K562 (cell line): Measurements from ENCODE around the gene RBMS1. TPM values are rescaled to one million over a fixed set of nuclear protein-coding genes. Genes with fewer than 3 reads are reported as not detected.

Source experiments
- ATAC-seq: fragments of 200-7000 bp; cut with Tn5 transposase; 3 replicates; pipeline ENCODE4 v1.9.1; 2020; ENCODE audit warnings: moderate library complexity
- BruUV-seq: library from RNA; stranded (reverse); fragments of 400-500 nt; replicated peaks from 2 replicates; lab custom pipeline; 2021; lab: Mats Ljungman, UMichigan
- CTCF ChIA-PET: fragments of 300-600 bp; formaldehyde crosslinking; extraction: SDS; loops from one replicate; lab custom pipeline; 2021; ENCODE audit warnings: low intra/inter-chr PET ratio; lab: Yijun Ruan, JAX
- POLR2A ChIA-PET: fragments of 300-600, 350-650 bp; sonication (Branson Sonifier 250); formaldehyde crosslinking; extraction: SDS; loops from one replicate; lab custom pipeline; 2021; ENCODE audit warnings: antibody characterized with exemption, inconsistent platforms; lab: Yijun Ruan, JAX
- DNase-seq, 4 experiments: peaks; one replicate each; pipeline versions ENCODE4 v3.0.0 to v3.0.0-alpha.2; 2011 to 2018; ENCODE audit warnings: low spot score in 3 of 4, mixed read lengths in 3 of 4; ENCODE audit errors: extremely low read depth in 1 of 4
- FAIRE-seq: peaks from 2 replicates; lab custom pipeline; 2011; peaks lifted over from hg19 to GRCh38; lab: Jason Lieb, UNC
- H2AFZ ChIP-seq: 2 replicates; pipeline ENCODE4 v1.6.0; 2011; ENCODE audit warnings: low read depth, low read length, control low read depth, inconsistent platforms
- H3K27ac ChIP-seq: fragments of 200-600 bp; 3 replicates; pipeline ENCODE4 v1.8.0; 2011; ENCODE audit warnings: low read depth, mild to moderate bottlenecking, control low read depth, inconsistent platforms, low read length, moderate library complexity, mixed read lengths; ENCODE audit errors: extremely low read depth
- H3K27me3 ChIP-seq, 2 experiments: fragments of 300-600 bp in 1 of 2; 2 replicates in 1 of 2; 3 replicates in 1 of 2; pipeline versions ENCODE4 v1.6.0 to v1.8.0; 2011; ENCODE audit warnings: inconsistent platforms in 2 of 2, low read length in 2 of 2, mild to moderate bottlenecking in 1 of 2, mixed read lengths in 1 of 2, moderate library complexity in 1 of 2; ENCODE audit not compliant: control insufficient read depth in 2 of 2, insufficient read depth in 2 of 2
- H3K36me3 ChIP-seq: fragments of 300-600 bp; 3 replicates; pipeline ENCODE4 v1.8.0; 2011; ENCODE audit warnings: mild to moderate bottlenecking, low read length, inconsistent platforms; ENCODE audit not compliant: control insufficient read depth, insufficient read depth
- H3K4me1 ChIP-seq, 2 experiments: fragments of 200-600 bp in 1 of 2; replicated peaks in 1 of 2; 2 replicates in 1 of 2; 3 replicates in 1 of 2; pipeline versions ENCODE4 v1.5.1 to v1.8.0; 2011; ENCODE audit warnings: inconsistent platforms in 2 of 2, low read length in 2 of 2, mild to moderate bottlenecking in 1 of 2, mixed read lengths in 1 of 2, moderate library complexity in 1 of 2; ENCODE audit not compliant: control insufficient read depth in 2 of 2, insufficient read depth in 2 of 2
- H3K4me2 ChIP-seq: 2 replicates; pipeline ENCODE4 v1.6.1; 2011; ENCODE audit warnings: low read length, control low read depth, inconsistent platforms, mixed read lengths; ENCODE audit not compliant: insufficient read depth
- H3K4me3 ChIP-seq: fragments of 200-600 bp; sonication (generic), shearing (Covaris generic); 2 replicates; pipeline ENCODE4 v1.5.1; 2016; ENCODE audit warnings: control low read depth, inconsistent platforms
- H3K79me2 ChIP-seq: fragments of 200-600 bp; 3 replicates; pipeline ENCODE4 v1.8.0; 2011; ENCODE audit warnings: low read length, inconsistent platforms; ENCODE audit not compliant: control insufficient read depth, insufficient read depth
- H3K9ac ChIP-seq, 2 experiments: 2 replicates each; pipeline versions ENCODE4 v1.6.0 to v1.6.1; 2011; ENCODE audit warnings: low read depth in 2 of 2, low read length in 2 of 2, control low read depth in 1 of 2, inconsistent platforms in 1 of 2, mild to moderate bottlenecking in 1 of 2, mixed read lengths in 1 of 2; ENCODE audit not compliant: insufficient read depth in 1 of 2
- H3K9me1 ChIP-seq: one replicate; pipeline ENCODE4 v1.6.0; 2011; ENCODE audit warnings: inconsistent platforms, mild to moderate bottlenecking, low read length, moderate library complexity; ENCODE audit not compliant: control insufficient read depth, insufficient read depth
- H3K9me3 ChIP-seq: replicated peaks from 2 replicates; pipeline ENCODE4 v1.5.1; 2011; ENCODE audit warnings: low read depth, low read length, inconsistent platforms; ENCODE audit not compliant: control insufficient read depth, insufficient read depth
- H4K20me1 ChIP-seq: replicated peaks from 2 replicates; pipeline ENCODE4 v1.6.1; 2011; ENCODE audit warnings: low read length, inconsistent platforms, mixed read lengths; ENCODE audit not compliant: control insufficient read depth, insufficient read depth
- ARID2 ChIP-seq: fragments of 450-650 bp; IDR thresholded peaks from 2 replicates; pipeline ENCODE4 v1.6.1; 2017; ENCODE audit warnings: antibody characterized with exemption, mild to moderate bottlenecking
- CSDE1 ChIP-seq, 2 experiments: fragments of 450-650 bp; IDR thresholded peaks; 2 replicates each; pipeline ENCODE4 v1.6.1; 2016; ENCODE audit warnings: mild to moderate bottlenecking in 1 of 2
- E4F1 ChIP-seq: fragments of 250-450 bp; sonication (Bioruptor Pico); IDR thresholded peaks from 2 replicates; pipeline ENCODE4 v1.5.0; 2021; ENCODE audit warnings: mild to moderate bottlenecking, borderline replicate concordance
- EZH2 ChIP-seq: IDR thresholded peaks from 2 replicates; pipeline ENCODE4 v1.6.1; 2012; ENCODE audit warnings: low read depth, mild to moderate bottlenecking, inconsistent platforms, low read length, borderline replicate concordance
- PYGO2 ChIP-seq: fragments of 450-650 bp; IDR thresholded peaks from 2 replicates; pipeline ENCODE4 v1.6.1; 2016; ENCODE audit warnings: mild to moderate bottlenecking, missing genetic modification characterization, moderate library complexity, missing compliant biosample characterization
- RBBP5 ChIP-seq: fragments of 200-600 bp; sonication (generic); IDR thresholded peaks from 2 replicates; pipeline ENCODE4 v1.6.1; 2012; ENCODE audit warnings: borderline replicate concordance, mild to moderate bottlenecking, low read length, control low read depth, inconsistent platforms; ENCODE audit not compliant: insufficient read depth, poor library complexity, severe bottlenecking
- SAFB ChIP-seq: fragments of 200-400 bp; formaldehyde crosslinking; IDR thresholded peaks from 2 replicates; pipeline ENCODE4 v1.6.1; 2017; ENCODE audit warnings: low read depth, low read length, borderline replicate concordance
- SMC3 ChIP-seq: conservative IDR thresholded peaks from 2 replicates; pipeline ENCODE4 v1.6.1; 2011; ENCODE audit warnings: low read depth, low read length, improper control_type of control experiment; ENCODE audit not compliant: insufficient read depth
- TAF15 ChIP-seq: fragments of 200-400 bp; formaldehyde crosslinking; IDR thresholded peaks from 2 replicates; pipeline ENCODE4 v1.6.1; 2017; ENCODE audit warnings: mild to moderate bottlenecking, low read depth, low read length, moderate library complexity
- ZBED1 ChIP-seq: IDR thresholded peaks from 2 replicates; pipeline ENCODE4 v1.6.1; 2014
- WGBS: fragments of 100-300 bp; shearing (Covaris generic); methylation state at CpG from one replicate; pipeline ENCODE4 v1.1.6; 2016; ENCODE audit warnings: low coverage, mixed read lengths; ENCODE audit not compliant: insufficient coverage; ENCODE audit errors: missing lambda C conversion rate; 5-methylcytosine and 5-hydroxymethylcytosine counted together
- in situ Hi-C: fragments of 300-500 bp; cut with MboI; formaldehyde crosslinking; loops from 4 replicates; pipeline ENCODE4 v1.15.0; 2018; ENCODE audit warnings: inconsistent platforms, mixed read lengths
- intact Hi-C: fragments of 100-400 bp; cut with micrococcal nuclease; formaldehyde crosslinking; loops from 2 replicates; pipeline ENCODE4 v1.14.2; 2022
- polyA plus RNA-seq, 8 experiments: library from polyadenylated mRNA; depleted of rRNA in 4 of 8; stranded (reverse) in 5 of 8; unstranded in 3 of 8; fragments of >200 nt; fragmentation: Nextera tagmentation in 2 of 8; fragmentation: Illumina TruSeq in 1 of 8; extraction: Ambion mirVana in 2 of 8; extraction: Trizol in 1 of 8; gene quantifications; 2 replicates each; pipeline versions ENCODE4 v1.2.1 to v1.2.3, GENCODE V29; 2011 to 2014; ENCODE audit warnings: inconsistent platforms in 1 of 8, missing spikeins in 1 of 8
- total RNA-seq, 7 experiments: library from RNA; depleted of rRNA in 6 of 7; stranded (reverse); fragments of >200 nt in 6 of 7; fragmentation: Illumina TruSeq in 2 of 7; extraction: Trizol in 2 of 7; gene quantifications; 2 replicates each; pipeline versions ENCODE4 v1.2.1 to v1.2.3, GENCODE V29; 2011 to 2021; ENCODE audit warnings: low replicate concordance in 1 of 7

RBMS1 gene
- total and polyA plus RNA-seq, 9 of the 15 experiments (the other 6 are each of a cell fraction or from before 2014, with no cell fraction given): 0.04 to 0.31 (median 0.09) TPM; not detected in 6

- Histone ChIP-seq H3K27me3 (no peaks in the 10 kb centered on the region), H3K9ac (no peak overlapping the region), H2AFZ (no peak overlapping the region), H3K79me2 (no peaks in the 10 kb centered on the region), H3K27ac (no peak overlapping the region), H3K9me1 (no peaks in the 10 kb centered on the region), H4K20me1 (no peaks in the 10 kb centered on the region), H3K4me2 (no peak overlapping the region), H3K36me3 (no peaks in the 10 kb centered on the region), H3K4me1 (no peaks in the 10 kb centered on the region), H3K9me3 (no peaks in the 10 kb centered on the region), H3K4me3 (no peak overlapping the region)
- no peak for ATAC-seq
- in situ Hi-C loops (no loop called here), intact Hi-C loops (no loop called here)
- FAIRE-seq: no peak
- WGBS: 6% methylated on average over 2 of the region's 2 CpGs
- DNase-seq: no peak
- no TSS peak for BruUV-seq
- ChIA-PET POLR2A (no interaction called here), CTCF (no interaction called here)
- TF ChIP-seq ARID2 (no peak), EZH2 (no peak), PYGO2 (no peak), TAF15 (no peak), RBBP5 (no peak)
These were observed 168.2 kb downstream of the RBMS1 start for GRCh38 chr2:160325418-160325817.

- H2AFZ ChIP-seq: no peak overlapping the region
- H3K4me1 ChIP-seq: no peaks in the 10 kb centered on the region
- H3K9ac ChIP-seq: no peak overlapping the region
- H3K79me2 ChIP-seq: no peaks in the 10 kb centered on the region
- H3K27me3 ChIP-seq: no peaks in the 10 kb centered on the region
- H3K36me3 ChIP-seq: no peaks in the 10 kb centered on the region
- BruUV-seq: no TSS peak
- CTCF ChIA-PET: interaction anchor here (1.6 kb wide), 1 partner anchor 669 kb away, joined by 7 read pairs; no protein-coding TSS in a partner anchor
- POLR2A ChIA-PET: interaction anchor here (0.8 kb wide), 1 partner anchor 665 kb away, joined by 3 read pairs; no protein-coding TSS in a partner anchor
- H3K9me3 ChIP-seq: no peaks in the 10 kb centered on the region
- intact Hi-C loops: loop anchor here (1.0 kb wide), 1 partner anchor 669 kb away; no protein-coding TSS in a partner anchor
- FAIRE-seq (no peak), DNase-seq (no peak), ATAC-seq (no peak)
- no peaks in the 10 kb centered on the region for H4K20me1 ChIP-seq
- no peaks in the 10 kb centered on the region for H3K9me1 ChIP-seq
- H3K27ac ChIP-seq: no peak overlapping the region
- in situ Hi-C loops: no loop called here
- TF ChIP-seq SMC3 (no peak), SAFB (no peak), E4F1 (CRISPR knock-in tag) (no peak), CSDE1 (IDR thresholded peaks at IDR 0.05) (no peak), ZBED1 (no peak)
- WGBS: 7% methylated on average over 3 of the region's 3 CpGs
- H3K4me3 ChIP-seq: no peak overlapping the region
- no peak overlapping the region for H3K4me2 ChIP-seq
These were observed 168.7 kb downstream of the RBMS1 start for GRCh38 chr2:160324917-160325316.
